NCI-H345 (cell line): ENCODE results near the gene EFNA3.

Experiments used
- DNase-seq: peaks from one replicate; lab custom pipeline; 2025; lab: John Stamatoyannopoulos, UW

EFNA3 gene

GRCh38 chr1:155078469-155079209 is at the start of gene EFNA3:
TSS of gene EFNA3 (plus strand) at chr1:155078837. CDS start at chr1:155078942, 105 bp downstream.
- peak; percentile 93 for DNase-seq

- no peak for DNase-seq
Observed at GRCh38 chr1:155029513-155030242, 49.0 kb upstream of the EFNA3 start.

- no peak for DNase-seq
Observed at GRCh38 chr1:155030243-155030795, 48.3 kb upstream of the EFNA3 start.

GRCh38 chr1:155030899-155031298 is 47.7 kb upstream of the EFNA3 start:
- DNase-seq: no peak

GRCh38 chr1:155032886-155033285 is 45.8 kb upstream of the EFNA3 start:
- no peak for DNase-seq

- no peak for DNase-seq
Observed at GRCh38 chr1:155033524-155033923, 45.1 kb upstream of the EFNA3 start, which contains the start of the genes DCST1 and DCST2. TSS of gene DCST1 (plus strand) at chr1:155033824. CDS start at chr1:155034037, 213 bp downstream. TSS of gene DCST2 (minus strand) at chr1:155033781. CDS start at chr1:155033701, 80 bp downstream.

- no peak for DNase-seq
Observed at GRCh38 chr1:155034318-155035208, 44.1 kb upstream of the EFNA3 start.

GRCh38 chr1:155035936-155036335 is 42.7 kb upstream of the EFNA3 start:
- no peak for DNase-seq

- no peak for DNase-seq
Observed at GRCh38 chr1:155037043-155037442, 41.6 kb upstream of the EFNA3 start.

GRCh38 chr1:155037851-155038441 is 40.7 kb upstream of the EFNA3 start:
- no peak for DNase-seq

- DNase-seq: no peak
Observed at GRCh38 chr1:155038602-155039307, 39.9 kb upstream of the EFNA3 start.

- no peak for DNase-seq
Observed at GRCh38 chr1:155039308-155039669, 39.3 kb upstream of the EFNA3 start.

GRCh38 chr1:155040358-155041093 is 38.1 kb upstream of the EFNA3 start:
- DNase-seq: no peak

GRCh38 chr1:155042789-155043188 is 35.8 kb upstream of the EFNA3 start:
- DNase-seq: no peak

- no peak for DNase-seq
Observed at GRCh38 chr1:155043301-155043702, 35.3 kb upstream of the EFNA3 start.

GRCh38 chr1:155043793-155044192 is 34.8 kb upstream of the EFNA3 start:
- no peak for DNase-seq

GRCh38 chr1:155044365-155044764 is 34.3 kb upstream of the EFNA3 start:
- DNase-seq: no peak

GRCh38 chr1:155044812-155045657 is 33.6 kb upstream of the EFNA3 start:
- DNase-seq: peak; percentile 72
